ENCODE results near the gene GPHA2.

GPHA2 gene

DNA sequence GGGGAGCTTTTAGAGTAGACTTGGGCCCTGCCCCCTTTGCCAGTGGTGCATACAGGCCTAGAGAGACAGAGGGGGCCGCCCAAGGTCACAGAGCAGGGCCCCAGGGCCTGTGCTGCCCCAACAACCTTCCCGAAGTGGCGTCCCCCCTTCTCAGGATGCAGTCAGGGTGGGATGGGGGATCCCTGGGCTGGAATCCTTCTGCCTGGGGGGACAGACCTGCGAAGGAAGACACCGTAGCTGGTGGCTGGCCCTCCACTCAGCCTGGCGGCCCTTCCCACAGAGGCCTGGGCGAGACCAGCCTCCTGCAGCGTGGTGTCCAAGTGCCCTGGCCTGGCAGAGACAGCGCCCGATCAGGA is 42.9 kb downstream of the GPHA2 start:
- in situ Hi-C loops (cut with MboI; ENCODE audit: low sequenced_read_pairs) = loop anchor here (5.0 kb wide), 1 partner anchor 46 kb away; no protein-coding TSS in a partner anchor

GRCh38 chr11:64892411-64892831 is 43.3 kb downstream of the GPHA2 start:
- in situ Hi-C loops (cut with MboI; ENCODE audit: low sequenced_read_pairs) = loop anchor here (5.0 kb wide), 1 partner anchor 45 kb away; no protein-coding TSS in a partner anchor

- in situ Hi-C loops (cut with MboI; ENCODE audit: low sequenced_read_pairs) = loop anchor here (5.0 kb wide), 1 partner anchor 45 kb away; no protein-coding TSS in a partner anchor
These were observed 43.8 kb downstream of the GPHA2 start for GRCh38 chr11:64891880-64892279.

- in situ Hi-C loops (cut with MboI; ENCODE audit: low sequenced_read_pairs) = loop anchor here (5.0 kb wide), 1 partner anchor 44 kb away; no protein-coding TSS in a partner anchor
These were observed 44.4 kb downstream of the GPHA2 start for GRCh38 chr11:64891215-64891848.

GRCh38 chr11:64890522-64890939 is 45.2 kb downstream of the GPHA2 start:
- in situ Hi-C loops (cut with MboI; ENCODE audit: low sequenced_read_pairs) = loop anchor here (5.0 kb wide), 1 partner anchor 43 kb away; no protein-coding TSS in a partner anchor

GRCh38 chr11:64888729-64889511 is 46.8 kb downstream of the GPHA2 start:
- in situ Hi-C loops (cut with MboI; ENCODE audit: low sequenced_read_pairs) = no loop called here

GRCh38 chr11:64888406-64888728 is 47.3 kb downstream of the GPHA2 start:
- in situ Hi-C loops (cut with MboI; ENCODE audit: low sequenced_read_pairs) = no loop called here

DNA sequence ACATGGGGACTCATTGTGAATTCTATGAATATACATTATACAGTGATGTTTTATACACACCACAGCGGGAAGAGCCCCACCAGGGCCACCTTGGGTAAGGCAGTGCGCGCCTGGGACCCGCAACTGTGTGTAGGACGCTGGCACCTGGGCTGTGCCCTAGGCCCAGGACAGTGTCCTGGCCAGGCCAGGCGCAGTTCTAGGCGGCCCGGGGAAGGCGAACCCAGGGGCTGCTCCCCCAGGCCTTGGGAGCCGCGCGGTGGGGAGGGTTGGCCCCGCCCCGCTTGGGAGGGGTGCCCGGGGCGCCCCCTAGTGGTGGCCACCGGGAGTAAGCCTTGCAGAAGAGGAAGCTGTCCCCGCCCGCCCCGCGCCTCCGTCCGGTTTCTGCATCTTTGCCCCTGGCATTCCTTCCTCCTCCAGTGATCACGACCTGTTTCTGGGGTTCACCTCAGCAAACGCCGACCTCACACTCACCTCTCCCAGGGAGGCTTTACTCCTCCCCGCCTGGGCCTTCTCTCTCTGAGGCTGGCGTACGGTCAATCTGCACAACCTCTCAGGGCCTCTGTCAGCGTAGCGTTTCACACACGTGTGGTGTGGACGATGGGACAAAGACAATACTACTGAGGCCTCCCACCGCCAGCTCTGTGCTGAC is 47.8 kb downstream of the GPHA2 start:
- in situ Hi-C loops (cut with MboI; ENCODE audit: low sequenced_read_pairs) = no loop called here

GRCh38 chr11:64887234-64887756 is 48.4 kb downstream of the GPHA2 start:
- in situ Hi-C loops (cut with MboI; ENCODE audit: low sequenced_read_pairs) = no loop called here

DNA sequence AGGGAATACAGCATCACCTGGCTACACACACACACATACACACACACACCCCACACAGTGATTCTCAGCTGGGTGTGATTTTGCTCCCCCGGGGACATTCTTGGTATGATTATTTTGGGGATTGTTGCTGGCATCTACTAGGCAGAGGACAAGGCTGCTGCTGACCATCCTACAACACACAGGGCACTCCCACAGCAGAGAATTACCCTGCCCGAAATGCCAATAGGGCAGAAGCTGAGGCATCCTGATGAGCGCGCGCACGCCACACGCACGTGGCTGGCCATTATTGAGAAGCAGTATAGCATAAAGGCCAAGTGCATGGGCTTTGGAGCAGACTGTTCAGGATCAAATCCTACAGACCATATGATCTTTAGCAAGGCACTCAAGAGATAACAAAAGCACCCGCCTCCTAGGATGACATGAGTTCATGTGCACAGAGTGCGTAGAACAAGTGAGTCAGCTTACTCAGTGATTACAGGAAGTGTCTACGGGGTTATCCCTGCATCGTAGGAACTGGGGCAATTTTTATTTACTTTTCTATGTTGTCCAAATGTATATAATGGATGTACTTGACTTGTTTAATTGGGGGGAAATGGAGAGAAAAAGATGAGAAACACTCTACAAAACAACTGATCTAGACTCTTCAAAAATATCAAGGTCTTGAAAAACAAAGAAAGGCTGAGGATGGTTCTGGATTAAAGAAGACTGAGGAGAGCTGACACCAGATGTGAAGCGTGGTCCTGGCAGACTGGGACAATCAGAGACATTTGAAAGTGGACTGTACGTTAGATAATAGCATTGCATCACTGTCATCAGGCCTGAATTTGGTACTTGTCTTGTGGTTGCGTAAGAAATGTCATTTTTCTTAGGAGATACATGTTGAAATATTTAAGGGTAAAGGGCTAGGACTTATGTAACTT is 50.1 kb downstream of the GPHA2 start:
- in situ Hi-C loops (cut with MboI; ENCODE audit: low sequenced_read_pairs) = no loop called here
